ENCODE data around the gene RPS26. TPM values are rescaled to one million over a fixed set of nuclear protein-coding genes. Genes with fewer than 3 reads are reported as not detected.

The RPS26 gene
- total and polyA plus RNA-seq, 9 of the 15 experiments (the other 6 are each of a cell fraction or from before 2014, with no cell fraction given): 70.2 to 1,589 (median 852) TPM

GRCh38 chr12:56041552-56042429 is at the start of gene RPS26 (continued):
- TF ChIP-seq, protein P1, sequence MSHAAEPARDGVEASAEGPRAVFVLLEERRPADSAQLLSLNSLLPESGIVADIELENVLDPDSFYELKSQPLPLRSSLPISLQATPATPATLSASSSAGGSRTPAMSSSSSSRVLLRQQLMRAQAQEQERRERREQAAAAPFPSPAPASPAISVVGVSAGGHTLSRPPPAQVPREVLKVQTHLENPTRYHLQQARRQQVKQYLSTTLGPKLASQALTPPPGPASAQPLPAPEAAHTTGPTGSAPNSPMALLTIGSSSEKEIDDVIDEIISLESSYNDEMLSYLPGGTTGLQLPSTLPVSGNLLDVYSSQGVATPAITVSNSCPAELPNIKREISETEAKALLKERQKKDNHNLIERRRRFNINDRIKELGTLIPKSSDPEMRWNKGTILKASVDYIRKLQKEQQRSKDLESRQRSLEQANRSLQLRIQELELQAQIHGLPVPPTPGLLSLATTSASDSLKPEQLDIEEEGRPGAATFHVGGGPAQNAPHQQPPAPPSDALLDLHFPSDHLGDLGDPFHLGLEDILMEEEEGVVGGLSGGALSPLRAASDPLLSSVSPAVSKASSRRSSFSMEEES (CRISPR knock-in tag; IDR thresholded peaks at IDR 0.05): no peak
- TF ChIP-seq DPF2 (IDR thresholded peaks at IDR 0.05) (peak; percentile 71; the same call in 1 of the 2 replicates), ZSCAN32 (CRISPR knock-in tag; IDR thresholded peaks at IDR 0.05) (no peak), CHD1 (IDR thresholded peaks at IDR 0.05; ENCODE audit: low read length) (peak; percentile 97), MYC (IDR thresholded peaks at IDR 0.05; ENCODE audit: low read depth, low read length) (peak; percentile 83), MYC (CRISPR knock-in tag; IDR thresholded peaks at IDR 0.05; ENCODE audit: borderline replicate concordance, low read depth) (peak; percentile 92; the same call in 1 of the 2 replicates), NR1H2 (CRISPR knock-in tag; IDR thresholded peaks at IDR 0.05) (peak; percentile 34; the same call in 1 of the 2 replicates), ZBTB2 (IDR thresholded peaks at IDR 0.05) (peak; percentile 89), ZNF76 (CRISPR knock-in tag; IDR thresholded peaks at IDR 0.05; ENCODE audit: borderline replicate concordance) (peak; percentile 89; the same call in 1 of the 2 replicates), ETV1 (tag; conservative IDR thresholded peaks at IDR 0.05; ENCODE audit: low read depth) (peak; percentile 100), HOXB6 (CRISPR knock-in tag; IDR thresholded peaks at IDR 0.05; ENCODE audit: borderline replicate concordance) (no peak), SFPQ (IDR thresholded peaks at IDR 0.05; ENCODE audit: low read depth, low read length) (no peak), ARNT (IDR thresholded peaks at IDR 0.05) (peak; percentile 94 to 99), ZNF263 (CRISPR knock-in tag; IDR thresholded peaks at IDR 0.05; ENCODE audit: borderline replicate concordance) (peak; percentile 60; the same call in 1 of the 2 replicates), GATAD2B (IDR thresholded peaks at IDR 0.05; ENCODE audit: borderline replicate concordance) (no peak), ZKSCAN1 (IDR thresholded peaks at IDR 0.05; ENCODE audit: low read depth, low read length) (0 out of 2 replicates have a peak, but pooled peaks have one; percentile 25), STAT5B (CRISPR knock-in tag; IDR thresholded peaks at IDR 0.05) (no peak), NONO (IDR thresholded peaks at IDR 0.05; ENCODE audit: low read depth in 2 of 2, low read length in 1 of 2) (0 out of 4 replicates have a peak, but pooled peaks have one; percentile 40 to 45), TAF9B (IDR thresholded peaks at IDR 0.05; ENCODE audit: partially characterized antibody) (peak; percentile 100), FOXO4 (CRISPR knock-in tag; IDR thresholded peaks at IDR 0.05) (no peak), SMAD2 (IDR thresholded peaks at IDR 0.05; ENCODE audit: low read depth, low read length) (no peak), RHOXF2B (CRISPR knock-in tag; conservative IDR thresholded peaks at IDR 0.05) (no peak)
